ENCODE results near the gene MAP2K2.
A peak's percentile ranks its signal among the peaks of the same experiment; 100 is the strongest.

Gene MAP2K2

GRCh38 chr19:4052114-4052992, 71.6 kb downstream of the MAP2K2 start:
- Histone ChIP-seq H3K27ac (replicated peaks; ENCODE audit: low read length) (no peak overlapping the region), H2BK120ac (ENCODE audit: low read depth, low read length) (peak overlapping the region; percentile 94), H4K8ac (ENCODE audit: low read depth, low read length) (no peak overlapping the region), H3K9ac (ENCODE audit: low read depth, low read length, poor library complexity) (peak overlapping the region; percentile 60), H2BK12ac (ENCODE audit: low read length) (no peak overlapping the region), H3K79me1 (ENCODE audit: low read depth, low read length) (peaks cover 31% of the 10 kb centered on the region), H2BK15ac (ENCODE audit: low read length) (no peak overlapping the region), H3K18ac (ENCODE audit: low read length) (peak overlapping the region; percentile 57), H3K4me2 (ENCODE audit: insufficient read depth, low read length, poor library complexity, severe bottlenecking) (no peak overlapping the region), H3K4me1 (ENCODE audit: control insufficient read depth in 2 of 2, insufficient read depth in 1 of 2, low read depth in 1 of 2, low read length in 2 of 2) (peaks cover 0 to 5% of the 10 kb centered on the region in 2 donors), H4K91ac (ENCODE audit: low read depth, low read length, poor library complexity) (no peak overlapping the region), H2AK5ac (ENCODE audit: low read depth, low read length) (no peak overlapping the region), H2BK5ac (ENCODE audit: low read length) (no peak overlapping the region), H3K9me3 (replicated peaks in 1 of 2; ENCODE audit: control insufficient read depth in 2 of 2, insufficient read depth in 1 of 2, low read depth in 1 of 2, low read length in 2 of 2) (peaks cover 0 to 7% of the 10 kb centered on the region in 2 donors), H3K4me3 (ENCODE audit: low read length in 2 of 2) (no peak overlapping the region), H3K14ac (ENCODE audit: low read length) (no peak overlapping the region), H3K36me3 (replicated peaks in 1 of 2; ENCODE audit: control insufficient read depth in 2 of 2, insufficient read depth in 2 of 2, low read length in 2 of 2) (peaks cover 34 to 55% of the 10 kb centered on the region in 2 donors), H3K23ac (ENCODE audit: low read depth, low read length, poor library complexity) (peak overlapping the region; percentile 43), H3K4ac (ENCODE audit: low read length) (no peak overlapping the region), H3K27me3 (ENCODE audit: control insufficient read depth in 3 of 3, insufficient read depth in 3 of 3, low read depth in 1 of 3, low read length in 3 of 3) (no peaks in the 10 kb centered on the region), H2AFZ (ENCODE audit: low read length) (no peak overlapping the region)
- DNase-seq (ENCODE audit: low spot score): no peak
- WGBS, 2 donors (ENCODE audit: extremely low coverage in 2 of 2, insufficient read length in 2 of 2, insufficient replicate concordance in 1 of 2): no CpG with 5 or more reads among the region's 27 CpGs

- Histone ChIP-seq H2BK15ac (ENCODE audit: low read length) (no peak overlapping the region), H4K91ac (ENCODE audit: low read depth, low read length, poor library complexity) (no peak overlapping the region), H3K9me3 (replicated peaks in 1 of 2; ENCODE audit: control insufficient read depth in 2 of 2, insufficient read depth in 1 of 2, low read depth in 1 of 2, low read length in 2 of 2) (peaks cover 0 to 7% of the 10 kb centered on the region in 2 donors), H2AFZ (ENCODE audit: low read length) (no peak overlapping the region), H2BK120ac (ENCODE audit: low read depth, low read length) (no peak overlapping the region), H3K36me3 (replicated peaks in 1 of 2; ENCODE audit: control insufficient read depth in 2 of 2, insufficient read depth in 2 of 2, low read length in 2 of 2) (peaks cover 34 to 55% of the 10 kb centered on the region in 2 donors), H3K4ac (ENCODE audit: low read length) (no peak overlapping the region), H3K4me3 (ENCODE audit: low read length in 2 of 2) (no peak overlapping the region), H2BK5ac (ENCODE audit: low read length) (no peak overlapping the region), H3K27me3 (ENCODE audit: control insufficient read depth in 3 of 3, insufficient read depth in 3 of 3, low read depth in 1 of 3, low read length in 3 of 3) (no peaks in the 10 kb centered on the region), H4K8ac (ENCODE audit: low read depth, low read length) (no peak overlapping the region), H2BK12ac (ENCODE audit: low read length) (no peak overlapping the region), H2AK5ac (ENCODE audit: low read depth, low read length) (no peak overlapping the region), H3K27ac (replicated peaks; ENCODE audit: low read length) (no peak overlapping the region), H3K4me1 (ENCODE audit: control insufficient read depth in 2 of 2, insufficient read depth in 1 of 2, low read depth in 1 of 2, low read length in 2 of 2) (peaks cover 0 to 5% of the 10 kb centered on the region in 2 donors), H3K14ac (ENCODE audit: low read length) (no peak overlapping the region), H3K9ac (ENCODE audit: low read depth, low read length, poor library complexity) (no peak overlapping the region), H3K79me1 (ENCODE audit: low read depth, low read length) (peaks cover 31% of the 10 kb centered on the region), H3K18ac (ENCODE audit: low read length) (no peak overlapping the region), H3K23ac (ENCODE audit: low read depth, low read length, poor library complexity) (peak overlapping the region; percentile 10), H3K4me2 (ENCODE audit: insufficient read depth, low read length, poor library complexity, severe bottlenecking) (no peak overlapping the region)
- no peak for DNase-seq (ENCODE audit: low spot score)
- no CpG with 5 or more reads among the region's 15 CpGs for WGBS, 2 donors (ENCODE audit: extremely low coverage in 2 of 2, insufficient read length in 2 of 2, insufficient replicate concordance in 1 of 2)
Observed at GRCh38 chr19:4051175-4052101, 72.5 kb downstream of the MAP2K2 start.

GRCh38 chr19:4049432-4049831, 74.5 kb downstream of the MAP2K2 start:
- Histone ChIP-seq H2AK5ac (ENCODE audit: low read depth, low read length) (no peak overlapping the region), H3K36me3 (replicated peaks in 1 of 2; ENCODE audit: control insufficient read depth in 2 of 2, insufficient read depth in 2 of 2, low read length in 2 of 2) (peaks cover 26 to 53% of the 10 kb centered on the region in 2 donors), H3K18ac (ENCODE audit: low read length) (no peak overlapping the region), H3K23ac (ENCODE audit: low read depth, low read length, poor library complexity) (peak overlapping the region; percentile 55), H4K91ac (ENCODE audit: low read depth, low read length, poor library complexity) (no peak overlapping the region), H2BK5ac (ENCODE audit: low read length) (no peak overlapping the region), H4K8ac (ENCODE audit: low read depth, low read length) (no peak overlapping the region), H3K4me3 (ENCODE audit: low read length in 2 of 2) (no peak overlapping the region), H3K9me3 (replicated peaks in 1 of 2; ENCODE audit: control insufficient read depth in 2 of 2, insufficient read depth in 1 of 2, low read depth in 1 of 2, low read length in 2 of 2) (peaks cover 0 to 5% of the 10 kb centered on the region in 2 donors), H2BK12ac (ENCODE audit: low read length) (no peak overlapping the region), H3K4me2 (ENCODE audit: insufficient read depth, low read length, poor library complexity, severe bottlenecking) (no peak overlapping the region), H3K4ac (ENCODE audit: low read length) (no peak overlapping the region), H3K79me1 (ENCODE audit: low read depth, low read length) (peaks cover 19% of the 10 kb centered on the region), H2BK120ac (ENCODE audit: low read depth, low read length) (no peak overlapping the region), H3K9ac (ENCODE audit: low read depth, low read length, poor library complexity) (no peak overlapping the region), H3K14ac (ENCODE audit: low read length) (no peak overlapping the region), H2BK15ac (ENCODE audit: low read length) (no peak overlapping the region), H3K4me1 (ENCODE audit: control insufficient read depth in 2 of 2, insufficient read depth in 1 of 2, low read depth in 1 of 2, low read length in 2 of 2) (peaks cover 0 to 5% of the 10 kb centered on the region in 2 donors), H3K27ac (replicated peaks; ENCODE audit: low read length) (no peak overlapping the region), H2AFZ (ENCODE audit: low read length) (no peak overlapping the region), H3K27me3 (ENCODE audit: control insufficient read depth in 3 of 3, insufficient read depth in 3 of 3, low read depth in 1 of 3, low read length in 3 of 3) (no peaks in the 10 kb centered on the region)
- no CpG with 5 or more reads among the region's 15 CpGs for WGBS, 2 donors (ENCODE audit: extremely low coverage in 2 of 2, insufficient read length in 2 of 2, insufficient replicate concordance in 1 of 2)
- DNase-seq (ENCODE audit: low spot score): no peak

Data from neuronal stem cell (in vitro differentiated cells).